Measurements from ENCODE around the gene PITX2. TPM values are rescaled to one million over a fixed set of nuclear protein-coding genes. Genes with fewer than 3 reads are reported as not detected.
A peak's percentile ranks its signal among the peaks of the same experiment; 100 is the strongest.

The PITX2 gene
- total and polyA plus RNA-seq, 7 donors, result 0.45 to 2.1 (median 1.1) TPM; not detected in 3

- Histone ChIP-seq H3K27me3 (peaks cover 63 to 100% (median 98%) of the 10 kb centered on the region in 3 donors), H3K4me3 (peak overlapping the region in 3 of 4 donors; percentile 23 to 34 (median 30)), H3K4me1 (peaks cover 0 to 24% (median 19%) of the 10 kb centered on the region in 4 donors), H3K27ac (peak overlapping the region in 1 of 4 donors; percentile 91), H3K9me3 (no peaks in the 10 kb centered on the region), H3K36me3 (no peaks in the 10 kb centered on the region)
- TF ChIP-seq POLR2AphosphoS5 (IDR thresholded peaks at IDR 0.05) (no peak), EP300 (IDR thresholded peaks at IDR 0.05) (no peak), POLR2A (IDR thresholded peaks at IDR 0.05) (no peak)
- TF ChIP-seq, protein P1, sequence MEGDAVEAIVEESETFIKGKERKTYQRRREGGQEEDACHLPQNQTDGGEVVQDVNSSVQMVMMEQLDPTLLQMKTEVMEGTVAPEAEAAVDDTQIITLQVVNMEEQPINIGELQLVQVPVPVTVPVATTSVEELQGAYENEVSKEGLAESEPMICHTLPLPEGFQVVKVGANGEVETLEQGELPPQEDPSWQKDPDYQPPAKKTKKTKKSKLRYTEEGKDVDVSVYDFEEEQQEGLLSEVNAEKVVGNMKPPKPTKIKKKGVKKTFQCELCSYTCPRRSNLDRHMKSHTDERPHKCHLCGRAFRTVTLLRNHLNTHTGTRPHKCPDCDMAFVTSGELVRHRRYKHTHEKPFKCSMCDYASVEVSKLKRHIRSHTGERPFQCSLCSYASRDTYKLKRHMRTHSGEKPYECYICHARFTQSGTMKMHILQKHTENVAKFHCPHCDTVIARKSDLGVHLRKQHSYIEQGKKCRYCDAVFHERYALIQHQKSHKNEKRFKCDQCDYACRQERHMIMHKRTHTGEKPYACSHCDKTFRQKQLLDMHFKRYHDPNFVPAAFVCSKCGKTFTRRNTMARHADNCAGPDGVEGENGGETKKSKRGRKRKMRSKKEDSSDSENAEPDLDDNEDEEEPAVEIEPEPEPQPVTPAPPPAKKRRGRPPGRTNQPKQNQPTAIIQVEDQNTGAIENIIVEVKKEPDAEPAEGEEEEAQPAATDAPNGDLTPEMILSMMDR (IDR thresholded peaks at IDR 0.05), result no peak
- WGBS, 2 donors, result 4 to 8% methylated on average over 35 of the region's 35 CpGs
- DNase-seq, result no peak
- intact Hi-C loops (cut with DNase I), result no loop called here
Observed at GRCh38 chr4:110637408-110638088, 14.7 kb upstream of the PITX2 start.

DNA sequence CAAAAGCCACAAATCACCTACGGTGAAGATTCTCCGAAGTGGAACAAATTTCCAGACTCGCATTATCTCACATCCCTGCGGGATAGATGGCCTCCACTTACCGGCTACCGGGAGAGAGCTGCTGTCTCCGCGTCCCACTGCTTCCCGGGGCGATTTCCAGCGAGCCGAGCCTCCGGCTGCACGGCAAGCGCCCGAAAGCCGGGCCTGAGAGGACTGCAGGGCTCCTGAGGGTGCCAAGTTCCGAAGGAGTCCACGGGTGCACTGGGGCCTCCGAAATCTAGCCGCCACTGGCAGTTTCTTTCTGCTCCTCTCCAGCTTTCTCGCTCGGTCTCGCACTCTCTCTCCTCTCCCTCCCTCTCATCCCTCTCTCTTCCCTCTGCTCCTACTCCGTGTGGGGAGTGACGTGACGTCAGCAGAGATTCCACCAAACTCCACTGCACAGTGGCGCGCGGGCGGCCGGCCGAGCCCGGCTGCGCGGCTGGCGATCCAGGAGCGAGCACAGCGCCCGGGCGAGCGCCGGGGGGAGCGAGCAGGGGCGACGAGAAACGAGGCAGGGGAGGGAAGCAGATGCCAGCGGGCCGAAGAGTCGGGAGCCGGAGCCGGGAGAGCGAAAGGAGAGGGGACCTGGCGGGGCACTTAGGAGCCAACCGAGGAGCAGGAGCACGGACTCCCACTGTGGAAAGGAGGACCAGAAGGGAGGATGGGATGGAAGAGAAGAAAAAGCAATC is 14.0 kb upstream of the PITX2 start:
- DNase-seq, result no peak
- WGBS, 2 donors, result 2 to 4% methylated on average over 56 of the region's 56 CpGs
- peaks cover 0 to 31% (median 26%) of the 10 kb centered on the region in 4 donors for H3K4me1 ChIP-seq
- peak overlapping the region in 3 of 4 donors; percentile 23 to 34 (median 30) for H3K4me3 ChIP-seq
- peak overlapping the region in 1 of 4 donors; percentile 91 for H3K27ac ChIP-seq
- H3K27me3 ChIP-seq, result peaks cover 68 to 100% (median 100%) of the 10 kb centered on the region in 3 donors
- no peaks in the 10 kb centered on the region for H3K9me3 ChIP-seq
- H3K36me3 ChIP-seq, result no peaks in the 10 kb centered on the region
- intact Hi-C loops (cut with DNase I), result no loop called here
- TF ChIP-seq, protein P1 (IDR thresholded peaks at IDR 0.05), result no peak
- TF ChIP-seq POLR2A (IDR thresholded peaks at IDR 0.05) (no peak), EP300 (IDR thresholded peaks at IDR 0.05) (no peak), POLR2AphosphoS5 (IDR thresholded peaks at IDR 0.05) (no peak)

DNA sequence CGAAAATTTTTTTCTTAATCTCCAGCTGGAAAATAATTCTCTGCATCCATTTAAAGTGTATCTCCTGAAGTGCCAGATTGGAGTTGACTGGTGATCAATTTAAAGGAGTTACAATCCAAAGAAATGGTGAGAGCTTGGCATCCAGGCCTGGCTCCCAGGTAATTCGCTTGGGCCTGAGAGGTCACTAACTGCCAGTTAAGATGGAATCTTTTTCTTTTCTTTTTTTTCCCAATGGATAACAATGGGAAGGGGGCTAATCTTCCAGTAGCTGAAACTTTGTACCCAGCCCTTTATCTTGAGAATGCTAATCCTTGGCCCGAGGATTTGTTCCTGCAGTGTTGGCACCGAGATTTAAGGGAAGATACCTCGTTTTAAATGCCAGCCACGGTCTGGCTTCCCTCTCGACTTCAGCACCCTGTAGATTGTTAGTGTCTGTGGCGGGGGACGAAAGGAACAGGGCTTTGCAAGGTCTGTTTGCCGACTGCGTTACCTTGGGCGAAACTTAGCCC is 13.3 kb upstream of the PITX2 start:
- peaks cover 0 to 37% (median 32%) of the 10 kb centered on the region in 4 donors for H3K4me1 ChIP-seq
- TF ChIP-seq, protein P1 (IDR thresholded peaks at IDR 0.05), result no peak
- TF ChIP-seq POLR2A (IDR thresholded peaks at IDR 0.05) (no peak), POLR2AphosphoS5 (IDR thresholded peaks at IDR 0.05) (no peak), EP300 (IDR thresholded peaks at IDR 0.05) (no peak)
- 7 to 8% methylated on average over 12 of the region's 12 CpGs for WGBS, 2 donors
- H3K4me3 ChIP-seq, result peak overlapping the region in 2 of 4 donors; percentile 30 to 34
- H3K27ac ChIP-seq, result peak overlapping the region in 1 of 4 donors; percentile 91
- peaks cover 65 to 100% (median 100%) of the 10 kb centered on the region in 3 donors for H3K27me3 ChIP-seq
- H3K36me3 ChIP-seq, result no peaks in the 10 kb centered on the region
- no peaks in the 10 kb centered on the region for H3K9me3 ChIP-seq
- no peak for DNase-seq
- intact Hi-C loops (cut with DNase I), result no loop called here

GRCh38 chr4:110635163-110635865 is 12.4 kb upstream of the PITX2 start:
- no peak for TF ChIP-seq EP300 (IDR thresholded peaks at IDR 0.05)
- TF ChIP-seq, protein P1 (IDR thresholded peaks at IDR 0.05), result no peak
- TF ChIP-seq POLR2AphosphoS5 (IDR thresholded peaks at IDR 0.05), result peak in 2 of 4 donors; percentile 12 to 19
- no peak for TF ChIP-seq POLR2A (IDR thresholded peaks at IDR 0.05)
- Histone ChIP-seq H3K4me3 (no peak overlapping the region), H3K4me1 (peaks cover 0 to 42% (median 32%) of the 10 kb centered on the region in 4 donors), H3K27ac (peak overlapping the region in 1 of 4 donors; percentile 91), H3K27me3 (peaks cover 69 to 100% (median 100%) of the 10 kb centered on the region in 3 donors), H3K36me3 (no peaks in the 10 kb centered on the region), H3K9me3 (no peaks in the 10 kb centered on the region)
- DNase-seq, result no peak
- WGBS, 2 donors, result 20 to 32% methylated on average over 7 of the region's 7 CpGs
- intact Hi-C loops (cut with DNase I), result no loop called here
